Right kidney (tissue), 1 donor: ENCODE results near the gene WDR54.
"Not testable (repeated sequence)": the region's sequence is repeated elsewhere in the genome, so short reads cannot be mapped to it uniquely, and the experiment has no call there.

Experiments
- DNase-seq: peaks from one replicate; pipeline ENCODE4 v3.0.0-alpha.2; 2016

The WDR54 gene

GRCh38 chr2:74454654-74455511 lies 33.4 kb downstream of the WDR54 start, which contains the start of gene INO80B:
Gene INO80B, plus strand, starts transcription at chr2:74455087. Its CDS starts 30 bp downstream, at chr2:74455117.
- peak; percentile 95 for DNase-seq

- peak; percentile 71 for DNase-seq
Measured at GRCh38 chr2:74457129-74457548, 35.6 kb downstream of the WDR54 start.

GRCh38 chr2:74457549-74458131 lies 36.1 kb downstream of the WDR54 start:
- peak; percentile 95 for DNase-seq

GRCh38 chr2:74458132-74458937 lies 36.8 kb downstream of the WDR54 start, which contains the start of gene WBP1:
Gene WBP1, plus strand, starts transcription at chr2:74458438. Its CDS starts 165 bp downstream, at chr2:74458603.
- peak; percentile 70 for DNase-seq

GRCh38 chr2:74458938-74459363 lies 37.4 kb downstream of the WDR54 start:
- DNase-seq = no peak

GRCh38 chr2:74459503-74460118 lies 38.1 kb downstream of the WDR54 start:
- not testable (repeated sequence) for DNase-seq

- not testable (repeated sequence) for DNase-seq
Measured at GRCh38 chr2:74460187-74460586, 38.7 kb downstream of the WDR54 start.

GRCh38 chr2:74461187-74462053 lies 39.9 kb downstream of the WDR54 start:
- no peak for DNase-seq

- DNase-seq = no peak
Measured at GRCh38 chr2:74462054-74462785, 40.7 kb downstream of the WDR54 start.

GRCh38 chr2:74462786-74463105 lies 41.2 kb downstream of the WDR54 start:
- DNase-seq = no peak

GRCh38 chr2:74464406-74464805 lies 42.9 kb downstream of the WDR54 start:
- no peak for DNase-seq

GRCh38 chr2:74470742-74471141 lies 49.2 kb downstream of the WDR54 start:
- not testable (repeated sequence) for DNase-seq

GRCh38 chr2:74471332-74472065 lies 50.0 kb downstream of the WDR54 start:
- DNase-seq = no peak

- peak; percentile 95 for DNase-seq
Measured at GRCh38 chr2:74472086-74472944, 50.8 kb downstream of the WDR54 start, which contains the start of gene MRPL53. Gene MRPL53, minus strand, starts transcription at chr2:74472680. Its CDS starts 20 bp downstream, at chr2:74472660.

GRCh38 chr2:74472945-74473258 lies 51.4 kb downstream of the WDR54 start:
- DNase-seq = no peak

GRCh38 chr2:74474481-74474880 lies 53.0 kb downstream of the WDR54 start:
- DNase-seq = no peak

GRCh38 chr2:74474899-74475298 lies 53.4 kb downstream of the WDR54 start:
- DNase-seq = no peak
